ENCODE measurements around the gene RD3L. TPM values are rescaled to one million over a fixed set of nuclear protein-coding genes. Genes with fewer than 3 reads are reported as not detected.
A peak's percentile ranks its signal among the peaks of the same experiment; 100 is the strongest.
"Not testable (repeated sequence)": the region's sequence is repeated elsewhere in the genome, so short reads cannot be mapped to it uniquely, and the experiment has no call there.

Gene RD3L
- total RNA-seq, 4 donors from 2014 or later, result not detected

GRCh38 chr14:103980623-103981238, 38.4 kb upstream of the RD3L start:
- WGBS, 2 donors (ENCODE audit: low coverage in 1 of 2), result 49 to 51% methylated on average over 11 of the region's 14 CpGs
- peak; percentile 26 to 75 (median 64) for TF ChIP-seq CTCF (IDR thresholded peaks at IDR 0.05)
- H3K36me3 ChIP-seq, H3K9me3 ChIP-seq, H3K4me3 ChIP-seq, ATAC-seq, H3K27me3 ChIP-seq, H3K4me1 ChIP-seq, H3K27ac ChIP-seq: not testable (repeated sequence)

- no peak overlapping the region for H3K4me3 ChIP-seq
- ATAC-seq, result no peak
- TF ChIP-seq POLR2A (IDR thresholded peaks at IDR 0.05), result no peak
- no peak overlapping the region for H3K27ac ChIP-seq
- no peaks in the 10 kb centered on the region for H3K36me3 ChIP-seq
- H3K27me3 ChIP-seq, result peaks cover 9% of the 10 kb centered on the region
- H3K4me1 ChIP-seq, result no peaks in the 10 kb centered on the region
- WGBS, 2 donors (ENCODE audit: low coverage in 1 of 2), result 74% methylated on average over 2 of the region's 2 CpGs; no CpG with 5 or more reads in 1 of the 2 donors
- no peaks in the 10 kb centered on the region for H3K9me3 ChIP-seq
Observed at GRCh38 chr14:103974575-103974974, 32.2 kb upstream of the RD3L start.

GRCh38 chr14:103973354-103973753, 31.0 kb upstream of the RD3L start:
- no peaks in the 10 kb centered on the region for H3K4me1 ChIP-seq
- H3K9me3 ChIP-seq, result no peaks in the 10 kb centered on the region
- no peak overlapping the region for H3K27ac ChIP-seq
- TF ChIP-seq POLR2A (IDR thresholded peaks at IDR 0.05) (no peak), CTCF (IDR thresholded peaks at IDR 0.05) (no peak), EP300 (IDR thresholded peaks at IDR 0.05) (no peak), POLR2AphosphoS5 (IDR thresholded peaks at IDR 0.05) (no peak)
- H3K4me3 ChIP-seq, result no peak overlapping the region
- H3K36me3 ChIP-seq, result no peaks in the 10 kb centered on the region
- ATAC-seq, result no peak
- peaks cover 9% of the 10 kb centered on the region for H3K27me3 ChIP-seq
- 23% methylated on average over 2 of the region's 4 CpGs; no CpG with 5 or more reads in 1 of the 2 donors for WGBS, 2 donors (ENCODE audit: low coverage in 1 of 2)

- 73% methylated on average over 2 of the region's 4 CpGs; no CpG with 5 or more reads in 1 of the 2 donors for WGBS, 2 donors (ENCODE audit: low coverage in 1 of 2)
- Histone ChIP-seq H3K27ac (no peak overlapping the region), H3K4me1 (no peaks in the 10 kb centered on the region), H3K9me3 (no peaks in the 10 kb centered on the region), H3K4me3 (no peak overlapping the region), H3K27me3 (peaks cover 14% of the 10 kb centered on the region), H3K36me3 (no peaks in the 10 kb centered on the region)
- no peak for ATAC-seq
- TF ChIP-seq CTCF (IDR thresholded peaks at IDR 0.05), result no peak
- TF ChIP-seq EP300 (IDR thresholded peaks at IDR 0.05), result no peak
- no peak for TF ChIP-seq POLR2AphosphoS5 (IDR thresholded peaks at IDR 0.05)
- TF ChIP-seq POLR2A (IDR thresholded peaks at IDR 0.05), result no peak
Observed at GRCh38 chr14:103969961-103970360, 27.6 kb upstream of the RD3L start.

- H3K4me1 ChIP-seq, result no peaks in the 10 kb centered on the region
- no peaks in the 10 kb centered on the region for H3K9me3 ChIP-seq
- H3K27ac ChIP-seq, result no peak overlapping the region
- H3K36me3 ChIP-seq, result no peaks in the 10 kb centered on the region
- no peak overlapping the region for H3K4me3 ChIP-seq
- H3K27me3 ChIP-seq, result peaks cover 14% of the 10 kb centered on the region
- TF ChIP-seq POLR2A (IDR thresholded peaks at IDR 0.05) (no peak), CTCF (IDR thresholded peaks at IDR 0.05) (no peak), EP300 (IDR thresholded peaks at IDR 0.05) (no peak), POLR2AphosphoS5 (IDR thresholded peaks at IDR 0.05) (no peak)
- no peak for ATAC-seq
Observed at GRCh38 chr14:103966631-103967030, 24.3 kb upstream of the RD3L start.

Data from gastroesophageal sphincter (tissue), 4 donors.